H9 (cell line): ENCODE results near the gene ZBTB16. TPM values are rescaled to one million over a fixed set of nuclear protein-coding genes. Genes with fewer than 3 reads are reported as not detected.

ENCODE experiments used
- DNase-seq: peaks from one replicate; pipeline ENCODE4 v3.0.0-alpha.2; 2017
- H2AFZ ChIP-seq: one replicate; pipeline ENCODE4 v1.6.1; 2013; ENCODE audit warnings: mild to moderate bottlenecking, low read length, control low read depth, moderate library complexity
- H2AK5ac ChIP-seq: 2 replicates; pipeline ENCODE4 v1.6.1; 2013; ENCODE audit warnings: low read length, control low read depth, mixed read lengths; ENCODE audit not compliant: insufficient read length
- H2BK120ac ChIP-seq: one replicate; pipeline ENCODE4 v1.6.1; 2013; ENCODE audit warnings: low read depth, mild to moderate bottlenecking, low read length, control low read depth, inconsistent platforms; ENCODE audit not compliant: poor library complexity, severe bottlenecking
- H2BK12ac ChIP-seq: 2 replicates; pipeline ENCODE4 v1.6.1; 2013; ENCODE audit warnings: low read length, control low read depth, mixed read lengths, low read depth; ENCODE audit not compliant: insufficient read length
- H2BK15ac ChIP-seq: 2 replicates; pipeline ENCODE4 v1.6.1; 2013; ENCODE audit warnings: low read depth, low read length, control low read depth
- H2BK20ac ChIP-seq: one replicate; pipeline ENCODE4 v1.6.1; 2013; ENCODE audit warnings: low read depth, mild to moderate bottlenecking, low read length, control low read depth, inconsistent platforms; ENCODE audit not compliant: poor library complexity, severe bottlenecking
- H2BK5ac ChIP-seq: 2 replicates; pipeline ENCODE4 v1.6.1; 2013; ENCODE audit warnings: low read length, control low read depth, mixed read lengths; ENCODE audit not compliant: insufficient read length
- H3K14ac ChIP-seq: 2 replicates; pipeline ENCODE4 v1.6.1; 2013; ENCODE audit warnings: low read length, control low read depth; ENCODE audit not compliant: insufficient read depth
- H3K18ac ChIP-seq: 2 replicates; pipeline ENCODE4 v1.6.1; 2013; ENCODE audit warnings: low read depth, mild to moderate bottlenecking, mixed read lengths, low read length, control low read depth; ENCODE audit not compliant: insufficient read length
- H3K23ac ChIP-seq: 2 replicates; pipeline ENCODE4 v1.6.1; 2013; ENCODE audit warnings: low read length, control low read depth, mixed read lengths, low read depth; ENCODE audit not compliant: insufficient read length
- H3K23me2 ChIP-seq: 2 replicates; pipeline ENCODE4 v1.6.1; 2013; ENCODE audit warnings: low read depth, mild to moderate bottlenecking, mixed read lengths, low read length, control low read depth; ENCODE audit not compliant: insufficient read length, poor library complexity, severe bottlenecking
- H3K27ac ChIP-seq: 2 replicates; pipeline ENCODE4 v1.5.1; 2013; ENCODE audit warnings: low read length, control low read depth, mixed read lengths, low read depth; ENCODE audit not compliant: insufficient read length
- H3K27me3 ChIP-seq: 2 replicates; pipeline ENCODE4 v1.6.1; 2013; ENCODE audit warnings: low read length, control low read depth, inconsistent platforms; ENCODE audit not compliant: insufficient read depth
- H3K4ac ChIP-seq: 2 replicates; pipeline ENCODE4 v1.6.1; 2013; ENCODE audit warnings: low read depth, mild to moderate bottlenecking, control low read depth, inconsistent platforms, low read length, moderate library complexity
- H3K4me1 ChIP-seq: 2 replicates; pipeline ENCODE4 v1.6.1; 2013; ENCODE audit warnings: low read length, control low read depth, inconsistent platforms; ENCODE audit not compliant: insufficient read depth
- H3K4me2 ChIP-seq: 2 replicates; pipeline ENCODE4 v1.6.1; 2013; ENCODE audit warnings: low read length, control low read depth, mixed read lengths; ENCODE audit not compliant: insufficient read length, insufficient read depth
- H3K56ac ChIP-seq: 2 replicates; pipeline ENCODE4 v1.6.1; 2013; ENCODE audit warnings: low read depth, mild to moderate bottlenecking, mixed read lengths, low read length, control low read depth; ENCODE audit not compliant: insufficient read length
- H3K79me1 ChIP-seq: 2 replicates; pipeline ENCODE4 v1.6.1; 2013; ENCODE audit warnings: low read depth, mild to moderate bottlenecking, moderate library complexity, low read length, control low read depth, inconsistent platforms; ENCODE audit not compliant: insufficient read depth, poor library complexity, severe bottlenecking
- H3K79me2 ChIP-seq: 2 replicates; pipeline ENCODE4 v1.6.1; 2013; ENCODE audit warnings: low read length, control low read depth, inconsistent platforms; ENCODE audit not compliant: insufficient read depth
- H3K9ac ChIP-seq: 2 replicates; pipeline ENCODE4 v1.6.1; 2013; ENCODE audit warnings: low read length, control low read depth, mixed read lengths; ENCODE audit not compliant: insufficient read length; ENCODE audit errors: extremely low read depth
- H3K9me3 ChIP-seq: one replicate; pipeline ENCODE4 v1.6.1; 2013; ENCODE audit warnings: low read depth, low read length, inconsistent platforms; ENCODE audit not compliant: control insufficient read depth
- H3T11ph ChIP-seq: one replicate; pipeline ENCODE4 v1.6.1; 2013; ENCODE audit warnings: mild to moderate bottlenecking, low read length, control low read depth, inconsistent platforms
- H4K20me1 ChIP-seq: one replicate; pipeline ENCODE4 v1.6.1; 2013; ENCODE audit not compliant: control insufficient read depth, insufficient read length, insufficient read depth
- H4K5ac ChIP-seq: 2 replicates; pipeline ENCODE4 v1.6.1; 2013; ENCODE audit warnings: low read depth, mild to moderate bottlenecking, mixed read lengths, low read length, control low read depth; ENCODE audit not compliant: insufficient read length
- H4K8ac ChIP-seq: replicated peaks from 2 replicates; pipeline ENCODE4 v1.6.1; 2013; ENCODE audit warnings: low read length, control low read depth, mixed read lengths, low read depth; ENCODE audit not compliant: insufficient read length
- H4K91ac ChIP-seq: 2 replicates; pipeline ENCODE4 v1.6.1; 2013; ENCODE audit warnings: low read depth, mild to moderate bottlenecking, moderate library complexity, mixed read lengths, low read length, control low read depth; ENCODE audit not compliant: insufficient read length
- H3K27ac Mint-ChIP-seq, 3 experiments: 2 replicates in 2 of 3; 3 replicates in 1 of 3; pipeline ENCODE4 v1.8.0; 2020 to 2021; ENCODE audit warnings: mixed read lengths in 3 of 3, mild to moderate bottlenecking in 1 of 3, moderate library complexity in 1 of 3
- H3K27me3 Mint-ChIP-seq: 2 replicates; pipeline ENCODE4 v1.8.0; 2021; ENCODE audit warnings: low read depth, mild to moderate bottlenecking, moderate library complexity, mixed read lengths
- H3K36me3 Mint-ChIP-seq, 3 experiments: 2 replicates in 2 of 3; 3 replicates in 1 of 3; pipeline ENCODE4 v1.8.0; 2020 to 2021; ENCODE audit warnings: low read depth in 3 of 3, mixed read lengths in 3 of 3; ENCODE audit not compliant: insufficient read depth in 1 of 3
- H3K4me1 Mint-ChIP-seq, 2 experiments: 2 replicates each; pipeline ENCODE4 v1.8.0; 2020; ENCODE audit warnings: mixed read lengths in 2 of 2
- H3K4me3 Mint-ChIP-seq, 2 experiments: 2 replicates in 1 of 2; 3 replicates in 1 of 2; pipeline ENCODE4 v1.8.0; 2020 to 2021; ENCODE audit warnings: mild to moderate bottlenecking in 2 of 2, mixed read lengths in 2 of 2, moderate library complexity in 1 of 2
- H3K9me3 Mint-ChIP-seq, 2 experiments: 2 replicates in 1 of 2; 3 replicates in 1 of 2; pipeline ENCODE4 v1.8.0; 2020; ENCODE audit warnings: mild to moderate bottlenecking in 2 of 2, mixed read lengths in 2 of 2, moderate library complexity in 1 of 2
- CTCF ChIP-seq: fragments of 200-600 bp; sonication (generic); conservative IDR thresholded peaks from 3 replicates; pipeline ENCODE4 v1.8.0; 2021; ENCODE audit warnings: antibody characterized with exemption, mild to moderate bottlenecking
- whole genome bisulfite sequencing: extraction: QIAGEN DNeasy Blood & Tissue Kit; methylation state at CpG from one replicate; pipeline ENCODE4 v1.1.7; 2013; ENCODE audit warnings: missing lambda C conversion rate, low lambda C conversion rate, mixed read lengths; ENCODE audit not compliant: insufficient read length; ENCODE audit errors: extremely low coverage; 5-methylcytosine and 5-hydroxymethylcytosine counted together
- total RNA-seq: library from RNA; stranded (reverse); gene quantifications from 2 replicates; pipeline ENCODE4 v1.2.1, GENCODE V29; 2021

Gene ZBTB16
- total RNA-seq, 1 experiment from 2014 or later, result not detected

DNA sequence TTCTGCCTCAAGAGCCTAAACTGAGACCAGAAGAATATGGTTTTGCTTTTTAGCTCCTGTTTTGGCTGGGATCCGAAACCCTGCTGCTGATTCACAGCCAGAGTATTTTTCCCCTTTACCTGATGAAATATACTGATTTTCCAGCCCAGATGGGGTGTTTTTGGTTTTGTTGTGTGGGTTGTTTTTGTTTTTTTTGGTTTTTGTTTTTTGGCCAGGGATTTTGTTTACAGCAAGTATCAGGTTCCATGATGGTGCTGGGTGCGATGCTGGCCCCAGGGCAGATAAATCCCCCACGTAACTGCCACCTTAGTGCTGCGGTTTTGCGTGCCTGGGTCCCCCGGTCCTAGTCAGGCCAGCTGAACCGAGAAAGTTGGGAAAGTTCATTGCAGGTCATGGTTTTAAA is 103.7 kb downstream of the ZBTB16 start:
- WGBS, result no CpG with 5 or more reads among the region's 7 CpGs
- H4K5ac ChIP-seq, result no peak overlapping the region
- no peak overlapping the region for H4K8ac ChIP-seq
- no peak overlapping the region for H2BK20ac ChIP-seq
- peaks cover 18 to 35% of the 10 kb centered on the region in 2 experiments for H3K4me1 Mint-ChIP-seq
- no peaks in the 10 kb centered on the region for H3K23me2 ChIP-seq
- H3K9me3 ChIP-seq, result no peaks in the 10 kb centered on the region
- H3K56ac ChIP-seq, result no peak overlapping the region
- H3K27ac ChIP-seq, result no peak overlapping the region
- H2BK12ac ChIP-seq, result no peak overlapping the region
- no peak overlapping the region for H2AK5ac ChIP-seq
- H3K36me3 Mint-ChIP-seq, result no peaks in the 10 kb centered on the region; a peak in 1 of 7 replicates
- no peak overlapping the region for H3K14ac ChIP-seq
- H3K27me3 Mint-ChIP-seq, result peaks cover 13% of the 10 kb centered on the region
- no peak overlapping the region for H3K23ac ChIP-seq
- H3K4me3 Mint-ChIP-seq, result no peak overlapping the region
- no peak for TF ChIP-seq CTCF
- H3K9me3 Mint-ChIP-seq, result no peaks in the 10 kb centered on the region
- peaks cover 4% of the 10 kb centered on the region; the same call in 1 of the 2 replicates for H3K4me1 ChIP-seq
- no peak overlapping the region for H3K9ac ChIP-seq
- no peak overlapping the region for H3K4ac ChIP-seq
- H2BK15ac ChIP-seq, result no peak overlapping the region
- no peak overlapping the region for H3K4me2 ChIP-seq
- H3K18ac ChIP-seq, result no peak overlapping the region
- no peak overlapping the region for H3K27ac Mint-ChIP-seq
- H2BK120ac ChIP-seq, result no peak overlapping the region
- no peaks in the 10 kb centered on the region for H4K20me1 ChIP-seq
- DNase-seq, result no peak
- H3K27me3 ChIP-seq, result no peaks in the 10 kb centered on the region; the same call in 1 of the 2 replicates
- H3K79me1 ChIP-seq, result no peaks in the 10 kb centered on the region
- no peak overlapping the region for H3T11ph ChIP-seq
- no peak overlapping the region for H4K91ac ChIP-seq
- H2BK5ac ChIP-seq, result no peak overlapping the region
- no peaks in the 10 kb centered on the region for H3K79me2 ChIP-seq
- no peak overlapping the region for H2AFZ ChIP-seq
